ENCODE measurements around the gene KCNQ4.

KCNQ4 gene

GRCh38 chr1:40870135-40870728 lies 86.6 kb downstream of the KCNQ4 start:
- no peak for TF ChIP-seq ZFP30 (CRISPR knock-in tag; IDR thresholded peaks at IDR 0.05)
- no peak for TF ChIP-seq ZNF565 (CRISPR knock-in tag; conservative IDR thresholded peaks at IDR 0.05; ENCODE audit: low read depth)
- TF ChIP-seq TCF4 (CRISPR knock-in tag; IDR thresholded peaks at IDR 0.05; ENCODE audit: borderline replicate concordance), result no peak
- no peak for TF ChIP-seq ZNF70 (CRISPR knock-in tag; IDR thresholded peaks at IDR 0.05)
- no peak for ATAC-seq

DNA sequence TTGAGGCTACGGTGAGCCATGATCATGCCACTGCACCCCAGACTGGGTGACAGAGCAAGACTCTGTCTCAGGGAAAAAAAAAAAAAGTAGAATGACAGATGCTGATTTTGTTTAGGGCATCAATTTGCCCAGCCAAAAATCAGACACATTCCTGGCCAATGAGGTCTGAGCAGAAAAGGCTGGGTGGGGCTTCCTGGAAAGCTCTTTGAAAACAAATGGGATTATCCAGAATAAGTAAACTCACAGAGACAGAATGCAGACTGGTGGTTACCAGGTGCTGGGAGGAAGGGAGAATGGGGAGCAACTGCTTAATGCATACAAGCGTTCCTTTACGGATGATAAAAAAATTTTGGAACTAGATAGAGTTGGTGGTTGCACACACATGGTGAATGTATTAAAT lies 88.7 kb downstream of the KCNQ4 start:
- no peak for ATAC-seq
- TF ChIP-seq ISL1 (CRISPR knock-in tag; IDR thresholded peaks at IDR 0.05), result no peak
- no peak for TF ChIP-seq ZC3H10 (CRISPR knock-in tag; IDR thresholded peaks at IDR 0.05)
- TF ChIP-seq, protein P1, sequence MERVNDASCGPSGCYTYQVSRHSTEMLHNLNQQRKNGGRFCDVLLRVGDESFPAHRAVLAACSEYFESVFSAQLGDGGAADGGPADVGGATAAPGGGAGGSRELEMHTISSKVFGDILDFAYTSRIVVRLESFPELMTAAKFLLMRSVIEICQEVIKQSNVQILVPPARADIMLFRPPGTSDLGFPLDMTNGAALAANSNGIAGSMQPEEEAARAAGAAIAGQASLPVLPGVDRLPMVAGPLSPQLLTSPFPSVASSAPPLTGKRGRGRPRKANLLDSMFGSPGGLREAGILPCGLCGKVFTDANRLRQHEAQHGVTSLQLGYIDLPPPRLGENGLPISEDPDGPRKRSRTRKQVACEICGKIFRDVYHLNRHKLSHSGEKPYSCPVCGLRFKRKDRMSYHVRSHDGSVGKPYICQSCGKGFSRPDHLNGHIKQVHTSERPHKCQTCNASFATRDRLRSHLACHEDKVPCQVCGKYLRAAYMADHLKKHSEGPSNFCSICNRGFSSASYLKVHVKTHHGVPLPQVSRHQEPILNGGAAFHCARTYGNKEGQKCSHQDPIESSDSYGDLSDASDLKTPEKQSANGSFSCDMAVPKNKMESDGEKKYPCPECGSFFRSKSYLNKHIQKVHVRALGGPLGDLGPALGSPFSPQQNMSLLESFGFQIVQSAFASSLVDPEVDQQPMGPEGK (CRISPR knock-in tag; IDR thresholded peaks at IDR 0.05; ENCODE audit: borderline replicate concordance), result no peak
- TF ChIP-seq OSR1 (CRISPR knock-in tag; IDR thresholded peaks at IDR 0.05), result no peak
- no peak for TF ChIP-seq CREB5 (CRISPR knock-in tag; IDR thresholded peaks at IDR 0.05; ENCODE audit: low read depth)
- no peak for TF ChIP-seq ARNTL (CRISPR knock-in tag; IDR thresholded peaks at IDR 0.05; ENCODE audit: borderline replicate concordance, low read depth)
- no peak for TF ChIP-seq CSDC2 (CRISPR knock-in tag; IDR thresholded peaks at IDR 0.05)
- TF ChIP-seq BACH2 (CRISPR knock-in tag; IDR thresholded peaks at IDR 0.05; ENCODE audit: borderline replicate concordance), result no peak
- TF ChIP-seq TSHZ2 (CRISPR knock-in tag; IDR thresholded peaks at IDR 0.05), result no peak
- no peak for TF ChIP-seq TOX (CRISPR knock-in tag; IDR thresholded peaks at IDR 0.05; ENCODE audit: borderline replicate concordance)
- no peak for TF ChIP-seq ZNF565 (CRISPR knock-in tag; conservative IDR thresholded peaks at IDR 0.05; ENCODE audit: low read depth)
- TF ChIP-seq ZNF8 (CRISPR knock-in tag; IDR thresholded peaks at IDR 0.05), result no peak
- no peak for TF ChIP-seq TCF4 (CRISPR knock-in tag; IDR thresholded peaks at IDR 0.05; ENCODE audit: borderline replicate concordance)
- TF ChIP-seq PPARA (CRISPR knock-in tag; IDR thresholded peaks at IDR 0.05; ENCODE audit: borderline replicate concordance), result no peak
- TF ChIP-seq ZFP3 (CRISPR knock-in tag; IDR thresholded peaks at IDR 0.05), result no peak
- TF ChIP-seq ESRRG (CRISPR knock-in tag; IDR thresholded peaks at IDR 0.05), result no peak
- TF ChIP-seq RARB (CRISPR knock-in tag; IDR thresholded peaks at IDR 0.05), result no peak
- TF ChIP-seq POU6F1 (CRISPR knock-in tag; IDR thresholded peaks at IDR 0.05; ENCODE audit: borderline replicate concordance, low read depth), result no peak
- no peak for TF ChIP-seq GLIS3 (CRISPR knock-in tag; IDR thresholded peaks at IDR 0.05)

DNA sequence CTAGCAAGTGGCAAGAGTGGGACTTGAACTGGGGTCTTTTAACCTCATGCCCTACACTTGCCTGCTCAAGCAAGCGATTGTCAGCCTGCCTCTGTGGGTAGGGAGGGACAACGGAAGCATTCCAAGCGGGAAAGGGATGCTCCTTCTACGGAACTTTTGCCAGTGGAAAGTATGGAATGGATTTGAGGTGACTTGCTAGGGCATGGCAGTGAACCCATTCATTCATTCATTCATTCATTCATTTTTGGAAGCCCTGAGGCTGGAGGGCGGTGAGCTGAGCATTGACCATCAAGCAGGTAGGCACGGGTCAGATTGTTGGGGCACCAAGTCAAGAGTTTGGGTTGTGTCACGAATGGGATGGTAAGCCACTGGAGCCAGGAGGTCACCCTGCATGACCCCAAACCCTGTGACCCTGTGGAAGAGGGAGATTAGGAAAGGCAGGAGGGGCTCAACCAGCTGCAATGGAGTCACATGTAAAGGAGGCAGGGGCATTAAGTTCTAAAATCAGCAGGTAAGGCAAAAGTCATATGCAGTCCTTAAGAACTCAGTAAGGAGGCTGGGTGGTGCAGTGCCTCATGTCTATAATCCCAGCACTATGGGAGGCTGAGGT lies 90.4 kb downstream of the KCNQ4 start:
- no peak for ATAC-seq
- no peak for TF ChIP-seq RARB (CRISPR knock-in tag; IDR thresholded peaks at IDR 0.05)
- TF ChIP-seq CREB5 (CRISPR knock-in tag; IDR thresholded peaks at IDR 0.05; ENCODE audit: low read depth), result no peak
- TF ChIP-seq ZC3H10 (CRISPR knock-in tag; IDR thresholded peaks at IDR 0.05), result no peak
- TF ChIP-seq BACH2 (CRISPR knock-in tag; IDR thresholded peaks at IDR 0.05; ENCODE audit: borderline replicate concordance), result no peak
- no peak for TF ChIP-seq ZFP3 (CRISPR knock-in tag; IDR thresholded peaks at IDR 0.05)
- no peak for TF ChIP-seq ESRRG (CRISPR knock-in tag; IDR thresholded peaks at IDR 0.05)
